Fibroblast of lung (primary cell): ENCODE data around the gene ANXA10. TPM values are rescaled to one million over a fixed set of nuclear protein-coding genes. Genes with fewer than 3 reads are reported as not detected.

Experiments used
- DNase-seq, 2 donors: peaks; one replicate each; pipeline versions ENCODE4 v3.0.0 to v3.0.0-alpha.2; 2010; ENCODE audit warnings: low read depth in 2 of 2
- H2AFZ ChIP-seq: 2 replicates; pipeline ENCODE4 v1.5.1; 2012; ENCODE audit warnings: low read length, control low read depth, inconsistent platforms
- H3K27ac ChIP-seq: 2 replicates; pipeline ENCODE4 v1.5.1; 2011; ENCODE audit warnings: low read length, control low read depth; ENCODE audit not compliant: insufficient read depth
- H3K27me3 ChIP-seq: 2 replicates; pipeline ENCODE4 v1.5.1; 2011; ENCODE audit warnings: mild to moderate bottlenecking, low read length; ENCODE audit not compliant: control insufficient read depth, insufficient read depth
- H3K36me3 ChIP-seq: 2 replicates; pipeline ENCODE4 v1.5.1; 2011; ENCODE audit warnings: low read length; ENCODE audit not compliant: control insufficient read depth, insufficient read depth
- H3K4me1 ChIP-seq: 2 replicates; pipeline ENCODE4 v1.5.1; 2011; ENCODE audit warnings: low read length; ENCODE audit not compliant: control insufficient read depth, insufficient read depth; ENCODE audit errors: extremely low read depth
- H3K4me2 ChIP-seq: 2 replicates; pipeline ENCODE4 v1.5.1; 2011; ENCODE audit warnings: low read length, control low read depth; ENCODE audit not compliant: insufficient read depth; ENCODE audit errors: extremely low read depth
- H3K4me3 ChIP-seq, 4 experiments: fragments of 200-600 bp in 1 of 4; sonication (generic) in 1 of 4; replicated peaks in 1 of 4; 2 replicates each; pipeline ENCODE4 v1.5.1; 2011 to 2016; ENCODE audit warnings: low read length in 4 of 4, low read depth in 3 of 4, mild to moderate bottlenecking in 3 of 4, control low read depth in 2 of 4, inconsistent platforms in 1 of 4, mixed read lengths in 1 of 4; ENCODE audit not compliant: insufficient read depth in 1 of 4; ENCODE audit errors: control extremely low read depth in 1 of 4
- H3K79me2 ChIP-seq: 2 replicates; pipeline ENCODE4 v1.5.1; 2012; ENCODE audit warnings: mild to moderate bottlenecking, low read length, inconsistent platforms; ENCODE audit not compliant: control insufficient read depth, insufficient read depth
- H3K9ac ChIP-seq: 2 replicates; pipeline ENCODE4 v1.5.1; 2011; ENCODE audit warnings: mild to moderate bottlenecking, low read length, control low read depth; ENCODE audit not compliant: insufficient read depth
- H3K9me3 ChIP-seq: 2 replicates; pipeline ENCODE4 v1.5.1; 2012; ENCODE audit warnings: low read depth, low read length; ENCODE audit not compliant: control insufficient read depth, insufficient read depth
- H4K20me1 ChIP-seq: 2 replicates; pipeline ENCODE4 v1.5.1; 2011; ENCODE audit warnings: low read length; ENCODE audit not compliant: control insufficient read depth, insufficient read depth; ENCODE audit errors: extremely low read depth
- CTCF ChIP-seq, 2 donors: IDR thresholded peaks in 1 of 2; conservative IDR thresholded peaks in 1 of 2; 1 replicate in 1 of 2; 2 replicates in 1 of 2; pipeline ENCODE4 v1.5.1; 2011 to 2012; ENCODE audit warnings: low read length in 2 of 2, control low read depth in 1 of 2, inconsistent platforms in 1 of 2, low read depth in 1 of 2, mild to moderate bottlenecking in 1 of 2
- EZH2 ChIP-seq: IDR thresholded peaks from 2 replicates; pipeline ENCODE4 v1.5.1; 2012; ENCODE audit warnings: low read length, control low read depth, mild to moderate bottlenecking; ENCODE audit errors: missing control alignments
- polyA minus RNA-seq: library from RNA; depleted of rRNA, polyadenylated mRNA; stranded (reverse); fragments of >200 nt; gene quantifications from 2 replicates; pipeline ENCODE4 v1.2.3, GENCODE V29; 2011; ENCODE audit warnings: low replicate concordance
- polyA plus RNA-seq, 2 donors: library from polyadenylated mRNA; depleted of rRNA in 1 of 2; stranded (reverse) in 1 of 2; unstranded in 1 of 2; fragments of >200 nt; gene quantifications; 2 replicates each; pipeline ENCODE4 v1.2.1, GENCODE V29; 2011 to 2012; ENCODE audit warnings: missing spikeins in 1 of 2
- total RNA-seq: library from RNA; depleted of rRNA; stranded (reverse); fragments of >200 nt; gene quantifications from 2 replicates; pipeline ENCODE4 v1.2.1, GENCODE V29; 2014

The ANXA10 gene
- 0.17 and 0.26 TPM in 2 replicates for total RNA-seq
- 0.08 and 2.8 TPM in 2 replicates for polyA plus RNA-seq
- 2.1 TPM in 1 of 2 replicates, not detected in the other for polyA plus RNA-seq (2012)
- polyA minus RNA-seq: 0.52 TPM in 1 of 2 replicates, not detected in the other

- Histone ChIP-seq H4K20me1 (no peaks in the 10 kb centered on the region), H3K27ac (no peak within 1 kb of the TSS), H2AFZ (no peak within 1 kb of the TSS), H3K4me2 (no peak within 1 kb of the TSS), H3K36me3 (no peaks in the 10 kb centered on the region), H3K4me3 (no peak within 1 kb of the TSS), H3K4me1 (no peaks in the 10 kb centered on the region), H3K9ac (no peak within 1 kb of the TSS), H3K9me3 (no peaks in the 10 kb centered on the region), H3K79me2 (no peaks in the 10 kb centered on the region), H3K27me3 (no peaks in the 10 kb centered on the region)
- DNase-seq: no peak
- TF ChIP-seq CTCF (conservative IDR thresholded peaks at IDR 0.05 in 1 of 2, IDR thresholded peaks at IDR 0.05 in 1 of 2; ENCODE audit: low read depth in 1 of 2, low read length in 2 of 2) (no peak), EZH2 (no peak)
Measured at GRCh38 chr4:168092176-168092712, at the start of gene ANXA10. Gene ANXA10, plus strand, starts transcription at chr4:168092537. Its CDS starts 164 bp downstream, at chr4:168092701.

- no peak overlapping the region for H3K4me3 ChIP-seq
- no peak overlapping the region for H3K27ac ChIP-seq
- H3K79me2 ChIP-seq: no peaks in the 10 kb centered on the region
- H3K27me3 ChIP-seq: no peaks in the 10 kb centered on the region
- DNase-seq: no peak
- TF ChIP-seq EZH2 (no peak), CTCF (conservative IDR thresholded peaks at IDR 0.05 in 1 of 2, IDR thresholded peaks at IDR 0.05 in 1 of 2; ENCODE audit: low read depth in 1 of 2, low read length in 2 of 2) (no peak)
- no peaks in the 10 kb centered on the region for H3K36me3 ChIP-seq
- H3K9me3 ChIP-seq: no peaks in the 10 kb centered on the region
- H3K4me2 ChIP-seq: no peak overlapping the region
- no peak overlapping the region for H3K9ac ChIP-seq
- no peaks in the 10 kb centered on the region for H3K4me1 ChIP-seq
- no peak overlapping the region for H2AFZ ChIP-seq
- H4K20me1 ChIP-seq: no peaks in the 10 kb centered on the region
Measured at GRCh38 chr4:168045354-168045753, 47.0 kb upstream of the ANXA10 start.

GRCh38 chr4:168050002-168050401 is 42.3 kb upstream of the ANXA10 start:
- DNase-seq: no peak
- Histone ChIP-seq H3K4me1 (no peaks in the 10 kb centered on the region), H3K4me3 (no peak overlapping the region), H3K9me3 (no peaks in the 10 kb centered on the region), H2AFZ (no peak overlapping the region), H3K4me2 (no peak overlapping the region), H4K20me1 (no peaks in the 10 kb centered on the region), H3K36me3 (no peaks in the 10 kb centered on the region), H3K79me2 (no peaks in the 10 kb centered on the region), H3K27ac (no peak overlapping the region), H3K9ac (no peak overlapping the region), H3K27me3 (no peaks in the 10 kb centered on the region)
- no peak for TF ChIP-seq EZH2
- no peak for TF ChIP-seq CTCF (conservative IDR thresholded peaks at IDR 0.05 in 1 of 2, IDR thresholded peaks at IDR 0.05 in 1 of 2; ENCODE audit: low read depth in 1 of 2, low read length in 2 of 2)
